B cell (primary cell): ENCODE results near the gene IRF2BPL.

ENCODE experiments used
- EZH2 ChIP-seq: IDR thresholded peaks from 2 replicates; pipeline ENCODE4 v1.6.1; 2012; ENCODE audit warnings: borderline replicate concordance, low read depth, mild to moderate bottlenecking, moderate library complexity, low read length; ENCODE audit not compliant: insufficient read depth, poor library complexity, severe bottlenecking
- TF ChIP-seq, protein P1 (sequence below): fragments of 200-600 bp; IDR thresholded peaks from one replicate; pipeline ENCODE4 v1.8.0; 2022; ENCODE audit warnings: antibody characterized with exemption, mild to moderate bottlenecking

DNA sequence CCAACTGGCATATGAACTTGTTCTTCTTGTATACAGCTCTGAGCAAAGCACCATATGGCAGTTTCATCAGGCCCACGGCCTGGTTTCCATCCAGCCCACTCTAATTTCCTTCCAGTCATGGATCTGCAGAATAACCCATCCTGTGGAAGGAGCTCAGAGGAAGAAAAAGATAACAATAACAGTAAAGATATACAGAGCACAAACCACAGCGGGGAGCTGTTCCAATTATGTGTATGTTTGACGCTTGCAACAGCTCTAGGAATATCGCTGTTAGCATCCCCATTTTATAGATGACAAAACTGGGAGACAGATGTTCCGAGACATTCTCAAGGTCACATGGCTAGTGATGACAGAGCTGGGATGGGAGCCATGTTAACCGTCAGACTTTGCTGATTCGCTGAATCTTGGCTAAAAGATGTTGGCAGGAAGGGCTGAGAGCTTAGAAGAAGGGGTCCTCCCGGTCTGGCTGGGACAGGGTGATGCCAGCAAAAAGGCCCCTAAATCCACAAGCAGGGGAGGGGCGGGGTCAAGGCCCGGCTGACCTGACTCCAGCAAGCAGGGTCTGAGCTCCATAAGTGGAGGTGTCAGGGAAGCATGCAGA is 35.2 kb upstream of the IRF2BPL start:
- TF ChIP-seq, protein P1, sequence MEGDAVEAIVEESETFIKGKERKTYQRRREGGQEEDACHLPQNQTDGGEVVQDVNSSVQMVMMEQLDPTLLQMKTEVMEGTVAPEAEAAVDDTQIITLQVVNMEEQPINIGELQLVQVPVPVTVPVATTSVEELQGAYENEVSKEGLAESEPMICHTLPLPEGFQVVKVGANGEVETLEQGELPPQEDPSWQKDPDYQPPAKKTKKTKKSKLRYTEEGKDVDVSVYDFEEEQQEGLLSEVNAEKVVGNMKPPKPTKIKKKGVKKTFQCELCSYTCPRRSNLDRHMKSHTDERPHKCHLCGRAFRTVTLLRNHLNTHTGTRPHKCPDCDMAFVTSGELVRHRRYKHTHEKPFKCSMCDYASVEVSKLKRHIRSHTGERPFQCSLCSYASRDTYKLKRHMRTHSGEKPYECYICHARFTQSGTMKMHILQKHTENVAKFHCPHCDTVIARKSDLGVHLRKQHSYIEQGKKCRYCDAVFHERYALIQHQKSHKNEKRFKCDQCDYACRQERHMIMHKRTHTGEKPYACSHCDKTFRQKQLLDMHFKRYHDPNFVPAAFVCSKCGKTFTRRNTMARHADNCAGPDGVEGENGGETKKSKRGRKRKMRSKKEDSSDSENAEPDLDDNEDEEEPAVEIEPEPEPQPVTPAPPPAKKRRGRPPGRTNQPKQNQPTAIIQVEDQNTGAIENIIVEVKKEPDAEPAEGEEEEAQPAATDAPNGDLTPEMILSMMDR = no peak
- TF ChIP-seq EZH2 = no peak
